ENCODE measurements around the gene WDR86.

DNA sequence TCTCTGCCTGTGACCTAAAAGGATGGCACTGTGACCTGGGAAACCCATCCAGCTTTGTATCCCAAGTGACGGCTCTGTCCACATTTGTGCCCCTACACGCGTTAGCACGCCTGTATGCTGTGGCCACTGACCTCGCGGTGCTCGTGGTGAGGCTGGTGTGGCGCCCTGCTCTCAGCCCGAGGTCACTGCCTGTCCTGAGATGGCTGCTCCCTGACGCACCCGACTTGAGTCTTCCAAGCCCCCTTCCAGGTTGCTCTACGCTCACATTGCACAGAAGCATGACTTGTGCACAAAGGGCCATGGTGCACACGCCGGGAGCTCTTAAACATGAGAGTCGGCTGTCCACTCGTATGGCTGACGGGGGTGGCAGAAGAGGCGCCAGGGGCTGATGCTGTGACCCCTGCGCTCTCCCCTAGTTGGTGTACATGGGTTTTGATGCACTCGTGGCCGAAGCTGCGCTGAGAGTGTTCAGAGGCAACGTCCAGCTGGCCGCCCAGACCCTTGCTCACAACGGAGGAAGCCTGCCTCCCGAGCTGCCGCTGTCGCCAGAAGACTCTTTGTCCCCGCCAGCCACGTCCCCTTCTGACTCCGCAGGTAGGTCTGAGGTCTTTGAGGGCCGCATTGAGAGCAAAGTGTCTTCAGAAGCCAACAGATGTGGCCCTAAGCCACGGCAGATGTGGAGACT is 33.5 kb downstream of the WDR86 start:
- no peak for TF ChIP-seq CTCF (IDR thresholded peaks at IDR 0.05; ENCODE audit: insufficient read depth, low read length)
- TF ChIP-seq GABPA (IDR thresholded peaks at IDR 0.05; ENCODE audit: low read depth), result no peak
- TF ChIP-seq SPI1 (IDR thresholded peaks at IDR 0.05; ENCODE audit: borderline replicate concordance, low read depth), result no peak
- no peak for TF ChIP-seq POLR2AphosphoS5 (IDR thresholded peaks at IDR 0.05; ENCODE audit: low read depth)

All from HL-60 (cell line).